GM12878 (cell line): ENCODE measurements around the gene COL21A1. TPM values are rescaled to one million over a fixed set of nuclear protein-coding genes. Genes with fewer than 3 reads are reported as not detected.

Experiments
- ATAC-seq: fragments of 200-7000 bp; cut with Tn5 transposase; 3 replicates; pipeline ENCODE4 v1.9.1; 2020; ENCODE audit warnings: mild to moderate bottlenecking, moderate library complexity
- BruUV-seq: library from RNA; stranded (reverse); fragments of 400-500 nt; replicated peaks from 2 replicates; lab custom pipeline; 2021; lab: Mats Ljungman, UMichigan
- CTCF ChIA-PET: fragments of 300-600 bp; sonication (Branson Sonifier 250); formaldehyde crosslinking; extraction: SDS; loops from one replicate; lab custom pipeline; 2021; ENCODE audit warnings: inconsistent platforms; lab: Yijun Ruan, JAX
- POLR2A ChIA-PET: fragments of 350-600 bp; formaldehyde crosslinking; extraction: SDS; loops from one replicate; lab custom pipeline; 2021; ENCODE audit warnings: inconsistent platforms; lab: Charles Lee
- RAD21 ChIA-PET: fragments of 300-600 bp; sonication (Branson Sonifier 250); formaldehyde crosslinking; loops from one replicate; lab custom pipeline; 2023; ENCODE audit warnings: antibody characterized with exemption; ENCODE audit not compliant: unreplicated experiment; lab: Charles Lee
- SMC1A ChIA-PET: fragments of 300-600 bp; sonication (Branson Sonifier 250); formaldehyde crosslinking; loops from one replicate; lab custom pipeline; 2023; ENCODE audit not compliant: unreplicated experiment, uncharacterized antibody; lab: Charles Lee
- DNase-seq: peaks from one replicate; pipeline ENCODE4 v3.0.0-alpha.2; 2011; ENCODE audit warnings: low read depth, low spot score
- FAIRE-seq: peaks from 3 replicates; lab custom pipeline; 2011; peaks lifted over from hg19 to GRCh38; lab: Jason Lieb, UNC
- H2AFZ ChIP-seq: 2 replicates; pipeline ENCODE4 v1.6.0; 2011; ENCODE audit warnings: low read depth, low read length, control low read depth; ENCODE audit not compliant: control insufficient read depth
- H3K27ac ChIP-seq: 2 replicates; pipeline ENCODE4 v1.5.1; 2011; ENCODE audit warnings: control low read depth; ENCODE audit not compliant: control insufficient read depth, insufficient read depth
- H3K27me3 ChIP-seq, 2 experiments: replicated peaks in 1 of 2; 2 replicates each; pipeline versions ENCODE4 v1.6.0 to v1.6.1; 2011; ENCODE audit warnings: low read length in 1 of 2; ENCODE audit not compliant: control insufficient read depth in 2 of 2, insufficient read depth in 2 of 2
- H3K36me3 ChIP-seq, 2 experiments: 2 replicates each; pipeline ENCODE4 v1.5.1; 2011; ENCODE audit warnings: low read length in 1 of 2; ENCODE audit not compliant: control insufficient read depth in 2 of 2, insufficient read depth in 2 of 2
- H3K4me1 ChIP-seq: 2 replicates; pipeline ENCODE4 v1.6.1; 2011; ENCODE audit warnings: mild to moderate bottlenecking, low read length, moderate library complexity, mixed read lengths; ENCODE audit not compliant: control insufficient read depth, insufficient read depth
- H3K4me2 ChIP-seq: 2 replicates; pipeline ENCODE4 v1.6.0; 2011; ENCODE audit warnings: control low read depth; ENCODE audit not compliant: control insufficient read depth, insufficient read depth
- H3K4me3 ChIP-seq: fragments of 200-600 bp; sonication (generic); 2 replicates; pipeline ENCODE4 v1.5.1; 2016
- H3K79me2 ChIP-seq: 2 replicates; pipeline ENCODE4 v1.6.0; 2011; ENCODE audit warnings: low read length; ENCODE audit not compliant: control insufficient read depth, insufficient read depth
- H3K9ac ChIP-seq: 2 replicates; pipeline ENCODE4 v1.8.0; 2011; ENCODE audit warnings: low read length, control low read depth, mixed read lengths; ENCODE audit not compliant: control insufficient read depth, insufficient read depth
- H3K9me3 ChIP-seq: replicated peaks from 3 replicates; pipeline ENCODE4 v1.5.1; 2011; ENCODE audit warnings: mild to moderate bottlenecking, low read length; ENCODE audit not compliant: control insufficient read depth, insufficient read depth
- H4K20me1 ChIP-seq: 2 replicates; pipeline ENCODE4 v1.6.0; 2011; ENCODE audit not compliant: control insufficient read depth, insufficient read depth
- EGR1 ChIP-seq, 2 experiments: IDR thresholded peaks; 1 replicate in 1 of 2; 2 replicates in 1 of 2; pipeline ENCODE4 v1.6.1; 2011 to 2012; ENCODE audit warnings: low read depth in 2 of 2, low read length in 2 of 2, borderline replicate concordance in 1 of 2, mild to moderate bottlenecking in 1 of 2, moderate library complexity in 1 of 2
- FOS ChIP-seq: IDR thresholded peaks from 3 replicates; pipeline ENCODE4 v1.6.1; 2011; ENCODE audit warnings: borderline replicate concordance; ENCODE audit not compliant: insufficient read length; ENCODE audit errors: extremely low read depth
- IRF4 ChIP-seq: IDR thresholded peaks from 2 replicates; pipeline ENCODE4 v1.6.1; 2011; ENCODE audit warnings: low read depth, low read length
- MXI1 ChIP-seq: fragments of 150-350 bp; IDR thresholded peaks from 2 replicates; pipeline ENCODE4 v1.6.1; 2011; ENCODE audit warnings: low read depth, mild to moderate bottlenecking, inconsistent platforms, low read length, improper control_type of control experiment
- POLR2A ChIP-seq: IDR thresholded peaks from 2 replicates; pipeline ENCODE4 v1.6.1; 2011; ENCODE audit warnings: low read depth, mild to moderate bottlenecking, low read length
- RBBP5 ChIP-seq: fragments of 200-600 bp; sonication (generic); conservative IDR thresholded peaks from 2 replicates; pipeline ENCODE4 v1.6.1; 2016
- STAT3 ChIP-seq: IDR thresholded peaks from 2 replicates; pipeline ENCODE4 v1.6.1; 2011; ENCODE audit warnings: low read depth, low read length, improper control_type of control experiment
- TBL1XR1 ChIP-seq: IDR thresholded peaks from 2 replicates; pipeline ENCODE4 v1.6.1; 2012; ENCODE audit warnings: low read depth, low read length, improper control_type of control experiment
- YY1 ChIP-seq: IDR thresholded peaks from 2 replicates; pipeline ENCODE4 v1.6.1; 2011; ENCODE audit warnings: low read depth, mild to moderate bottlenecking, low read length
- in situ Hi-C: fragments of 300-500 bp; cut with MboI; formaldehyde crosslinking; loops from 9 replicates; pipeline ENCODE4 v1.14.3; 2018; ENCODE audit warnings: mixed read lengths
- intact Hi-C: fragments of 100-400 bp; cut with micrococcal nuclease; formaldehyde crosslinking; loops from one replicate; pipeline ENCODE4 v1.14.2; 2022; ENCODE audit not compliant: unreplicated experiment
- polyA plus RNA-seq, 11 experiments: library from polyadenylated mRNA; depleted of rRNA in 4 of 11; unstranded in 6 of 11; stranded (reverse) in 5 of 11; fragments of >200 nt; fragmentation: Nextera tagmentation in 4 of 11; fragmentation: Illumina TruSeq in 1 of 11; extraction: Ambion mirVana in 4 of 11; extraction: Trizol in 1 of 11; gene quantifications; 1 replicate in 1 of 11; 2 replicates in 10 of 11; pipeline versions ENCODE4 v1.2.1 to v1.2.3, GENCODE V29; 2011 to 2016; ENCODE audit warnings: inconsistent platforms in 2 of 11, missing spikeins in 2 of 11, low read depth in 1 of 11
- total RNA-seq, 4 experiments: library from RNA; depleted of rRNA in 3 of 4; stranded (reverse); fragments of >200 nt in 3 of 4; fragmentation: Illumina TruSeq in 1 of 4; extraction: Trizol in 1 of 4; gene quantifications; 2 replicates each; pipeline versions ENCODE4 v1.2.1 to v1.2.3, GENCODE V29; 2013 to 2021
- TF ChIP-seq, protein P1 (sequence below): IDR thresholded peaks from 2 replicates; pipeline ENCODE4 v1.6.1; 2011; ENCODE audit warnings: borderline replicate concordance, low read depth, mild to moderate bottlenecking, moderate library complexity, mixed read lengths, low read length; ENCODE audit not compliant: insufficient read depth; ENCODE audit errors: extremely low read length
- TF ChIP-seq, protein P2 (sequence below): fragments of 450-650 bp; IDR thresholded peaks from 2 replicates; pipeline ENCODE4 v1.6.1; 2018; ENCODE audit warnings: borderline replicate concordance, mild to moderate bottlenecking; ENCODE audit not compliant: partially characterized antibody
- TF ChIP-seq, protein P3 (sequence below): fragments of 450-650 bp; IDR thresholded peaks from 2 replicates; pipeline ENCODE4 v1.6.1; 2017; ENCODE audit warnings: low read depth, mild to moderate bottlenecking, moderate library complexity
- TF ChIP-seq, protein P4 (sequence below): fragments of 150-350 bp; IDR thresholded peaks from 2 replicates; pipeline ENCODE4 v1.6.1; 2016; ENCODE audit warnings: low read depth, low read length

COL21A1 gene
- total and polyA plus RNA-seq, 10 of the 15 experiments (the other 5 are each of a cell fraction or from before 2014, with no cell fraction given) = 0.10 TPM; not detected in 9

DNA sequence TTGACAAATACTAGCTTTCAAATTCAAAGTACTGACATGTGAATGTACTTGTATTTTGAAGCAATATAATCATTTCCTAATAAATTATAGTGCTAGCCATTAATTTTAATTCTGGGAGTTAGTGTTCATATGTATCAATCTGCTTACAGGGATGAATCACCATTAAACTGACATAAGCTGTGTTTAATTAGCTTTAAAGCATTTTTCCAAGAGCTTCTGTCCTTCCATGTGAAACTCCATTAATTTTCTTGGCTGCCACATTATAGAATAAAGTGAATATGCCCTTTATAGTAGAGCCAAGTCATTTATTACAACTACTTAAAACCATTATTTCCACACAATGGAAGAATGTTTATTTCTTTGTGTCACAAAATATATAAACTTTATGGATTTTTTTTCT, 150.8 kb downstream of the COL21A1 start:
- DNase-seq = no peak
- Histone ChIP-seq H3K4me3 (no peak overlapping the region), H3K27me3 (no peaks in the 10 kb centered on the region), H3K36me3 (no peaks in the 10 kb centered on the region), H3K79me2 (no peaks in the 10 kb centered on the region), H3K9me3 (no peaks in the 10 kb centered on the region), H3K9ac (no peak overlapping the region), H3K4me1 (no peaks in the 10 kb centered on the region), H2AFZ (no peak overlapping the region), H3K4me2 (no peak overlapping the region), H3K27ac (no peak overlapping the region), H4K20me1 (no peaks in the 10 kb centered on the region)
- CTCF ChIA-PET = no interaction called here
- RAD21 ChIA-PET = no interaction called here
- in situ Hi-C loops = no loop called here
- no TSS peak for BruUV-seq
- TF ChIP-seq TBL1XR1 = no peak
- TF ChIP-seq, protein P1, sequence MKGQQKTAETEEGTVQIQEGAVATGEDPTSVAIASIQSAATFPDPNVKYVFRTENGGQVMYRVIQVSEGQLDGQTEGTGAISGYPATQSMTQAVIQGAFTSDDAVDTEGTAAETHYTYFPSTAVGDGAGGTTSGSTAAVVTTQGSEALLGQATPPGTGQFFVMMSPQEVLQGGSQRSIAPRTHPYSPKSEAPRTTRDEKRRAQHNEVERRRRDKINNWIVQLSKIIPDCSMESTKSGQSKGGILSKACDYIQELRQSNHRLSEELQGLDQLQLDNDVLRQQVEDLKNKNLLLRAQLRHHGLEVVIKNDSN = no peak
- no peak for TF ChIP-seq POLR2A
- TF ChIP-seq STAT3 = no peak
- TF ChIP-seq, protein P2, sequence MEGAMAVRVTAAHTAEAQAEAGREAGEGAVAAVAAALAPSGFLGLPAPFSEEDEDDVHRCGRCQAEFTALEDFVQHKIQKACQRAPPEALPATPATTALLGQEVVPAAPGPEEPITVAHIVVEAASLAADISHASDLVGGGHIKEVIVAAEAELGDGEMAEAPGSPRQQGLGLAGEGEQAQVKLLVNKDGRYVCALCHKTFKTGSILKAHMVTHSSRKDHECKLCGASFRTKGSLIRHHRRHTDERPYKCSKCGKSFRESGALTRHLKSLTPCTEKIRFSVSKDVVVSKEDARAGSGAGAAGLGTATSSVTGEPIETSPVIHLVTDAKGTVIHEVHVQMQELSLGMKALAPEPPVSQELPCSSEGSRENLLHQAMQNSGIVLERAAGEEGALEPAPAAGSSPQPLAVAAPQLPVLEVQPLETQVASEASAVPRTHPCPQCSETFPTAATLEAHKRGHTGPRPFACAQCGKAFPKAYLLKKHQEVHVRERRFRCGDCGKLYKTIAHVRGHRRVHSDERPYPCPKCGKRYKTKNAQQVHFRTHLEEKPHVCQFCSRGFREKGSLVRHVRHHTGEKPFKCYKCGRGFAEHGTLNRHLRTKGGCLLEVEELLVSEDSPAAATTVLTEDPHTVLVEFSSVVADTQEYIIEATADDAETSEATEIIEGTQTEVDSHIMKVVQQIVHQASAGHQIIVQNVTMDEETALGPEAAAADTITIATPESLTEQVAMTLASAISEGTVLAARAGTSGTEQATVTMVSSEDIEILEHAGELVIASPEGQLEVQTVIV = no peak
- TF ChIP-seq YY1 = no peak
- TF ChIP-seq, protein P3, sequence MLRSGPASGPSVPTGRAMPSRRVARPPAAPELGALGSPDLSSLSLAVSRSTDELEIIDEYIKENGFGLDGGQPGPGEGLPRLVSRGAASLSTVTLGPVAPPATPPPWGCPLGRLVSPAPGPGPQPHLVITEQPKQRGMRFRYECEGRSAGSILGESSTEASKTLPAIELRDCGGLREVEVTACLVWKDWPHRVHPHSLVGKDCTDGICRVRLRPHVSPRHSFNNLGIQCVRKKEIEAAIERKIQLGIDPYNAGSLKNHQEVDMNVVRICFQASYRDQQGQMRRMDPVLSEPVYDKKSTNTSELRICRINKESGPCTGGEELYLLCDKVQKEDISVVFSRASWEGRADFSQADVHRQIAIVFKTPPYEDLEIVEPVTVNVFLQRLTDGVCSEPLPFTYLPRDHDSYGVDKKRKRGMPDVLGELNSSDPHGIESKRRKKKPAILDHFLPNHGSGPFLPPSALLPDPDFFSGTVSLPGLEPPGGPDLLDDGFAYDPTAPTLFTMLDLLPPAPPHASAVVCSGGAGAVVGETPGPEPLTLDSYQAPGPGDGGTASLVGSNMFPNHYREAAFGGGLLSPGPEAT = no peak
- no peak for TF ChIP-seq EGR1 (IDR thresholded peaks at IDR 0.05; ENCODE audit: borderline replicate concordance in 1 of 2, low read depth in 2 of 2, low read length in 2 of 2)
- TF ChIP-seq IRF4 = no peak
- no peak for TF ChIP-seq RBBP5
- TF ChIP-seq MXI1 = no peak
- no peak for TF ChIP-seq FOS
- TF ChIP-seq, protein P4, sequence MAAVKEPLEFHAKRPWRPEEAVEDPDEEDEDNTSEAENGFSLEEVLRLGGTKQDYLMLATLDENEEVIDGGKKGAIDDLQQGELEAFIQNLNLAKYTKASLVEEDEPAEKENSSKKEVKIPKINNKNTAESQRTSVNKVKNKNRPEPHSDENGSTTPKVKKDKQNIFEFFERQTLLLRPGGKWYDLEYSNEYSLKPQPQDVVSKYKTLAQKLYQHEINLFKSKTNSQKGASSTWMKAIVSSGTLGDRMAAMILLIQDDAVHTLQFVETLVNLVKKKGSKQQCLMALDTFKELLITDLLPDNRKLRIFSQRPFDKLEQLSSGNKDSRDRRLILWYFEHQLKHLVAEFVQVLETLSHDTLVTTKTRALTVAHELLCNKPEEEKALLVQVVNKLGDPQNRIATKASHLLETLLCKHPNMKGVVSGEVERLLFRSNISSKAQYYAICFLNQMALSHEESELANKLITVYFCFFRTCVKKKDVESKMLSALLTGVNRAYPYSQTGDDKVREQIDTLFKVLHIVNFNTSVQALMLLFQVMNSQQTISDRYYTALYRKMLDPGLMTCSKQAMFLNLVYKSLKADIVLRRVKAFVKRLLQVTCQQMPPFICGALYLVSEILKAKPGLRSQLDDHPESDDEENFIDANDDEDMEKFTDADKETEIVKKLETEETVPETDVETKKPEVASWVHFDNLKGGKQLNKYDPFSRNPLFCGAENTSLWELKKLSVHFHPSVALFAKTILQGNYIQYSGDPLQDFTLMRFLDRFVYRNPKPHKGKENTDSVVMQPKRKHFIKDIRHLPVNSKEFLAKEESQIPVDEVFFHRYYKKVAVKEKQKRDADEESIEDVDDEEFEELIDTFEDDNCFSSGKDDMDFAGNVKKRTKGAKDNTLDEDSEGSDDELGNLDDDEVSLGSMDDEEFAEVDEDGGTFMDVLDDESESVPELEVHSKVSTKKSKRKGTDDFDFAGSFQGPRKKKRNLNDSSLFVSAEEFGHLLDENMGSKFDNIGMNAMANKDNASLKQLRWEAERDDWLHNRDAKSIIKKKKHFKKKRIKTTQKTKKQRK = no peak
- POLR2A ChIA-PET = no interaction called here
- SMC1A ChIA-PET = no interaction called here
- no peak for ATAC-seq
- intact Hi-C loops = no loop called here
- FAIRE-seq = no peak
